IMR-90 (cell line): ENCODE measurements around the gene ARFGEF3. TPM values are rescaled to one million over a fixed set of nuclear protein-coding genes. Genes with fewer than 3 reads are reported as not detected.

Experiments
- ATAC-seq: fragments of 200-7000 bp; cut with Tn5 transposase; 2 replicates; pipeline ENCODE4 v1.9.1; 2020; ENCODE audit warnings: low read depth, mild to moderate bottlenecking, moderate library complexity
- BruUV-seq: library from RNA; stranded (reverse); fragments of 400-500 nt; replicated peaks from 2 replicates; lab custom pipeline; 2021; lab: Mats Ljungman, UMichigan
- CTCF ChIA-PET: fragments of 300-600 bp; formaldehyde crosslinking; extraction: SDS; loops from one replicate; lab custom pipeline; 2021; ENCODE audit warnings: antibody characterized with exemption; lab: Yijun Ruan, JAX
- POLR2A ChIA-PET: fragments of 300-600 bp; sonication (Branson Sonifier 250); formaldehyde crosslinking; loops from one replicate; lab custom pipeline; 2022; ENCODE audit warnings: antibody characterized with exemption; ENCODE audit not compliant: unreplicated experiment; lab: Charles Lee
- DNase-seq: peaks from one replicate; pipeline ENCODE4 v3.0.0; 2013
- H2AFZ ChIP-seq: replicated peaks from 2 replicates; pipeline ENCODE3; 2013; ENCODE audit warnings: low read length, mild to moderate bottlenecking; ENCODE audit not compliant: poor library complexity
- H2AK5ac ChIP-seq: 2 replicates; pipeline ENCODE4 v1.6.1; 2013; ENCODE audit warnings: low read depth, low read length, inconsistent platforms
- H2AK9ac ChIP-seq: replicated peaks from 2 replicates; pipeline ENCODE3; 2013; ENCODE audit warnings: mild to moderate bottlenecking, low read depth, low read length, moderate library complexity; ENCODE audit not compliant: poor library complexity
- H2BK120ac ChIP-seq: 2 replicates; pipeline ENCODE4 v1.6.1; 2013; ENCODE audit warnings: low read depth, low read length, inconsistent platforms
- H2BK15ac ChIP-seq: 3 replicates; pipeline ENCODE4 v1.6.1; 2013; ENCODE audit warnings: low read depth, low read length, inconsistent platforms
- H2BK20ac ChIP-seq: 2 replicates; pipeline ENCODE4 v1.6.1; 2013; ENCODE audit warnings: low read depth, mild to moderate bottlenecking, inconsistent platforms, low read length, moderate library complexity
- H2BK5ac ChIP-seq: 2 replicates; pipeline ENCODE4 v1.6.1; 2013; ENCODE audit warnings: mild to moderate bottlenecking, low read depth, low read length, inconsistent platforms; ENCODE audit not compliant: poor library complexity, severe bottlenecking
- H3K14ac ChIP-seq: replicated peaks from 2 replicates; pipeline ENCODE4 v1.6.1; 2013; ENCODE audit warnings: low read depth, low read length, inconsistent platforms
- H3K18ac ChIP-seq: 2 replicates; pipeline ENCODE4 v1.6.1; 2013; ENCODE audit warnings: low read depth, low read length, control low read depth
- H3K23ac ChIP-seq: 2 replicates; pipeline ENCODE4 v1.6.1; 2013; ENCODE audit warnings: low read depth, low read length, inconsistent platforms
- H3K27ac ChIP-seq: 2 replicates; pipeline ENCODE4 v1.5.1; 2013; ENCODE audit warnings: mild to moderate bottlenecking, control low read depth, low read length; ENCODE audit not compliant: insufficient read depth
- H3K27me3 ChIP-seq: 2 replicates; pipeline ENCODE4 v1.6.1; 2013; ENCODE audit warnings: low read length; ENCODE audit not compliant: control insufficient read depth, insufficient read depth
- H3K36me3 ChIP-seq: 2 replicates; pipeline ENCODE4 v1.6.1; 2013; ENCODE audit warnings: low read length, mixed read lengths; ENCODE audit not compliant: control insufficient read depth, insufficient read depth
- H3K4ac ChIP-seq: 2 replicates; pipeline ENCODE4 v1.6.1; 2013; ENCODE audit warnings: low read depth, low read length, inconsistent platforms
- H3K4me1 ChIP-seq: 2 replicates; pipeline ENCODE4 v1.6.1; 2013; ENCODE audit warnings: low read length, mixed read lengths; ENCODE audit not compliant: control insufficient read depth, insufficient read depth
- H3K4me2 ChIP-seq: 2 replicates; pipeline ENCODE4 v1.6.1; 2013; ENCODE audit warnings: low read depth, mild to moderate bottlenecking, control low read depth, low read length, moderate library complexity
- H3K4me3 ChIP-seq: 2 replicates; pipeline ENCODE4 v1.5.1; 2013; ENCODE audit warnings: low read depth, mild to moderate bottlenecking, control low read depth, low read length, moderate library complexity; ENCODE audit not compliant: insufficient read depth
- H3K56ac ChIP-seq: 2 replicates; pipeline ENCODE4 v1.6.1; 2013; ENCODE audit warnings: low read length, inconsistent platforms; ENCODE audit not compliant: insufficient read depth; ENCODE audit errors: extremely low read depth
- H3K79me1 ChIP-seq, 2 experiments: 2 replicates each; pipeline ENCODE4 v1.6.1; 2013; ENCODE audit warnings: low read length in 2 of 2, inconsistent platforms in 1 of 2, low read depth in 1 of 2
- H3K9ac ChIP-seq: 2 replicates; pipeline ENCODE4 v1.6.1; 2013; ENCODE audit warnings: low read depth, low read length, control low read depth
- H3K9me1 ChIP-seq: 2 replicates; pipeline ENCODE4 v1.6.1; 2013; ENCODE audit warnings: low read length, inconsistent platforms; ENCODE audit not compliant: insufficient read depth
- H3K9me3 ChIP-seq: 2 replicates; pipeline ENCODE4 v1.6.1; 2013; ENCODE audit warnings: low read length; ENCODE audit not compliant: control insufficient read depth, insufficient read depth
- H4K20me1 ChIP-seq: 2 replicates; pipeline ENCODE4 v1.6.1; 2013; ENCODE audit warnings: low read length, inconsistent platforms; ENCODE audit not compliant: insufficient read depth
- H4K5ac ChIP-seq: 2 replicates; pipeline ENCODE4 v1.6.1; 2013; ENCODE audit warnings: mild to moderate bottlenecking, low read depth, low read length, control low read depth
- H4K8ac ChIP-seq, 2 experiments: 2 replicates each; pipeline ENCODE4 v1.6.1; 2013; ENCODE audit warnings: low read depth in 2 of 2, low read length in 2 of 2, control low read depth in 1 of 2, inconsistent platforms in 1 of 2
- H4K91ac ChIP-seq: 2 replicates; pipeline ENCODE4 v1.6.1; 2013; ENCODE audit warnings: low read depth, low read length, inconsistent platforms; ENCODE audit not compliant: insufficient read depth
- BHLHE40 ChIP-seq: fragments of 150-350 bp; IDR thresholded peaks from 2 replicates; pipeline ENCODE4 v1.6.1; 2016; ENCODE audit warnings: mild to moderate bottlenecking, low read depth, low read length
- CEBPB ChIP-seq: IDR thresholded peaks from 2 replicates; pipeline ENCODE4 v1.6.1; 2012; ENCODE audit warnings: low read depth, low read length, improper control_type of control experiment
- CHD1 ChIP-seq: IDR thresholded peaks from 2 replicates; pipeline ENCODE4 v1.6.1; 2012; ENCODE audit warnings: low read depth, low read length, improper control_type of control experiment
- CTCF ChIP-seq: conservative IDR thresholded peaks from 2 replicates; pipeline ENCODE4 v1.5.1; 2012; ENCODE audit warnings: mild to moderate bottlenecking, low read depth, low read length, improper control_type of control experiment
- FOS ChIP-seq: fragments of 150-350 bp; IDR thresholded peaks from 2 replicates; pipeline ENCODE4 v1.6.1; 2016; ENCODE audit warnings: low read depth, low read length
- MAFK ChIP-seq: IDR thresholded peaks from 2 replicates; pipeline ENCODE4 v1.6.1; 2012; ENCODE audit warnings: low read depth, low read length, improper control_type of control experiment
- MAZ ChIP-seq: IDR thresholded peaks from 2 replicates; pipeline ENCODE4 v1.6.1; 2012; ENCODE audit warnings: low read depth, mild to moderate bottlenecking, low read length, improper control_type of control experiment, moderate library complexity, borderline replicate concordance
- MXI1 ChIP-seq: IDR thresholded peaks from 2 replicates; pipeline ENCODE4 v1.6.1; 2012; ENCODE audit warnings: low read depth, mild to moderate bottlenecking, low read length, moderate library complexity, borderline replicate concordance
- NFE2L2 ChIP-seq: fragments of 150-350 bp; IDR thresholded peaks from 2 replicates; pipeline ENCODE4 v1.6.1; 2016; ENCODE audit warnings: low read depth, mild to moderate bottlenecking, low read length
- POLR2A ChIP-seq: IDR thresholded peaks from 2 replicates; pipeline ENCODE4 v1.6.1; 2012; ENCODE audit warnings: mild to moderate bottlenecking, low read depth, low read length
- RAD21 ChIP-seq: IDR thresholded peaks from 2 replicates; pipeline ENCODE4 v1.6.1; 2012; ENCODE audit warnings: low read length, improper control_type of control experiment
- RCOR1 ChIP-seq: IDR thresholded peaks from 2 replicates; pipeline ENCODE4 v1.6.1; 2012; ENCODE audit warnings: mild to moderate bottlenecking, low read length, improper control_type of control experiment; ENCODE audit not compliant: insufficient replicate concordance
- RFX5 ChIP-seq: IDR thresholded peaks from 2 replicates; pipeline ENCODE4 v1.8.0; 2012; ENCODE audit warnings: low read depth, mild to moderate bottlenecking, low read length, moderate library complexity
- SMC3 ChIP-seq: fragments of 150-350 bp; IDR thresholded peaks from 2 replicates; pipeline ENCODE4 v1.6.1; 2016; ENCODE audit warnings: low read depth, mild to moderate bottlenecking, antibody characterized with exemption, low read length, moderate library complexity
- WGBS, 2 experiments: methylation state at CpG; one replicate each; pipeline versions ENCODE4 v1.1.5 to v1.1.7; 2013; ENCODE audit warnings: missing lambda C conversion rate in 2 of 2; ENCODE audit not compliant: insufficient read length in 1 of 2; ENCODE audit errors: extremely low coverage in 2 of 2; 5-methylcytosine and 5-hydroxymethylcytosine counted together
- dilution Hi-C: fragments of 300-500 bp; cut with HindIII; formaldehyde crosslinking; loops from one replicate; pipeline ENCODE4 v1.14.3; 2018; ENCODE audit warnings: low sequenced_read_pairs; ENCODE audit not compliant: unreplicated experiment
- in situ Hi-C: fragments of 300-500 bp; cut with MboI; formaldehyde crosslinking; loops from 3 replicates; pipeline ENCODE4 v1.14.3; 2019; ENCODE audit warnings: low sequenced_read_pairs, inconsistent platforms, mixed read lengths
- intact Hi-C: fragments of 100-400 bp; cut with micrococcal nuclease; formaldehyde crosslinking; loops from 2 replicates; pipeline ENCODE4 v1.10.0; 2022
- polyA plus RNA-seq, 3 experiments: library from polyadenylated mRNA; depleted of rRNA; stranded (reverse); fragments of >200 nt; gene quantifications; 2 replicates each; pipeline ENCODE4 v1.2.3, GENCODE V29; 2012; ENCODE audit warnings: low replicate concordance in 1 of 3
- total RNA-seq: library from RNA; depleted of rRNA; stranded (reverse); fragments of >200 nt; gene quantifications from 2 replicates; pipeline ENCODE4 v1.2.3, GENCODE V29; 2012
- TF ChIP-seq, protein P1 (sequence below): fragments of 150-350 bp; IDR thresholded peaks from 2 replicates; pipeline ENCODE4 v1.6.1; 2016; ENCODE audit warnings: low read depth, mild to moderate bottlenecking, low read length, moderate library complexity, borderline replicate concordance
- TF ChIP-seq, protein P2 (sequence below): fragments of 150-350 bp; IDR thresholded peaks from 2 replicates; pipeline ENCODE4 v1.6.1; 2017; ENCODE audit warnings: mild to moderate bottlenecking, antibody characterized with exemption, low read length, low read depth

Gene ARFGEF3
- total and polyA plus RNA-seq, 2 of the 4 experiments (the other 2 are of a cell fraction), result under 0.01 to 0.02 TPM

DNA sequence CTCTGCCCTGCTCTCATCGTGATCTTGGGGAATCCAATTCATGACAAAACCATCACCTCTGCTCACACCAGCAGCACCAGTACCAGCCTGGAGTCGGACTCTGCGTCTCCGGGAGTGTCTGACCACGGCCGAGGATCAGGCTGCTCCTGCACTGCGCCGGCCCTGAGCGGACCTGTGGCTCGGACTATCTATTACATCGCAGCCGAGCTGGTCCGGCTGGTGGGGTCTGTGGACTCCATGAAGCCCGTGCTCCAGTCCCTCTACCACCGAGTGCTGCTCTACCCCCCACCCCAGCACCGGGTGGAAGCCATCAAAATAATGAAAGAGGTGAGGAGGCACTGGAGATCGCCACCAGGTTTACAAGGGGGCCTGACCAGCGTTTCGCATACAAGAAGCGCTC, 93.7 kb downstream of the ARFGEF3 start:
- Histone ChIP-seq H4K20me1 (no peaks in the 10 kb centered on the region; the same call in 1 of the 2 replicates), H3K4ac (no peak overlapping the region), H3K27ac (no peak overlapping the region), H3K4me1 (no peaks in the 10 kb centered on the region), H3K23ac (no peak overlapping the region), H4K8ac (no peak overlapping the region), H3K9me3 (no peaks in the 10 kb centered on the region), H3K9ac (no peak overlapping the region), H3K18ac (no peak overlapping the region), H2AK5ac (no peak overlapping the region), H2BK20ac (no peak overlapping the region), H3K9me1 (no peaks in the 10 kb centered on the region), H2AK9ac (no peak overlapping the region), H2BK5ac (no peak overlapping the region), H3K36me3 (no peaks in the 10 kb centered on the region), H3K4me3 (no peak overlapping the region), H3K27me3 (peaks cover 17% of the 10 kb centered on the region), H4K5ac (no peak overlapping the region), H4K91ac (no peak overlapping the region), H2AFZ (no peak overlapping the region), H2BK15ac (no peak overlapping the region), H2BK120ac (no peak overlapping the region), H3K14ac (no peak overlapping the region), H3K79me1 (no peaks in the 10 kb centered on the region), H3K4me2 (no peak overlapping the region), H3K56ac (no peak overlapping the region)
- no peak for ATAC-seq
- DNase-seq, result no peak
- BruUV-seq, result no TSS peak
- TF ChIP-seq RAD21 (no peak), RCOR1 (no peak), MAZ (no peak), RFX5 (no peak), CHD1 (no peak), MXI1 (no peak), CEBPB (no peak), POLR2A (no peak), BHLHE40 (no peak), FOS (no peak), SMC3 (no peak), NFE2L2 (no peak), CTCF (no peak), MAFK (no peak)
- TF ChIP-seq, protein P1, sequence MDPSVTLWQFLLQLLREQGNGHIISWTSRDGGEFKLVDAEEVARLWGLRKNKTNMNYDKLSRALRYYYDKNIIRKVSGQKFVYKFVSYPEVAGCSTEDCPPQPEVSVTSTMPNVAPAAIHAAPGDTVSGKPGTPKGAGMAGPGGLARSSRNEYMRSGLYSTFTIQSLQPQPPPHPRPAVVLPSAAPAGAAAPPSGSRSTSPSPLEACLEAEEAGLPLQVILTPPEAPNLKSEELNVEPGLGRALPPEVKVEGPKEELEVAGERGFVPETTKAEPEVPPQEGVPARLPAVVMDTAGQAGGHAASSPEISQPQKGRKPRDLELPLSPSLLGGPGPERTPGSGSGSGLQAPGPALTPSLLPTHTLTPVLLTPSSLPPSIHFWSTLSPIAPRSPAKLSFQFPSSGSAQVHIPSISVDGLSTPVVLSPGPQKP, result no peak
- TF ChIP-seq, protein P2, sequence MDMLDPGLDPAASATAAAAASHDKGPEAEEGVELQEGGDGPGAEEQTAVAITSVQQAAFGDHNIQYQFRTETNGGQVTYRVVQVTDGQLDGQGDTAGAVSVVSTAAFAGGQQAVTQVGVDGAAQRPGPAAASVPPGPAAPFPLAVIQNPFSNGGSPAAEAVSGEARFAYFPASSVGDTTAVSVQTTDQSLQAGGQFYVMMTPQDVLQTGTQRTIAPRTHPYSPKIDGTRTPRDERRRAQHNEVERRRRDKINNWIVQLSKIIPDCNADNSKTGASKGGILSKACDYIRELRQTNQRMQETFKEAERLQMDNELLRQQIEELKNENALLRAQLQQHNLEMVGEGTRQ, result no peak
- POLR2A ChIA-PET, result no interaction called here
- in situ Hi-C loops (no loop called here), dilution Hi-C loops (no loop called here), intact Hi-C loops (no loop called here)
- CTCF ChIA-PET, result interaction anchor here (0.7 kb wide), 1 partner anchor 12 kb away, joined by 3 read pairs; no protein-coding TSS in a partner anchor
- 80% methylated on average over 8 of the region's 20 CpGs; no CpG with 5 or more reads in 1 of the 2 experiments for WGBS, 2 experiments
